A549 (cell line): ENCODE data around the gene EMSY. TPM values are rescaled to one million over a fixed set of nuclear protein-coding genes. Genes with fewer than 3 reads are reported as not detected.

Experiments used
- polyA plus RNA-seq, 4 experiments: library from polyadenylated mRNA; depleted of rRNA in 3 of 4; stranded (reverse); fragments of >200 nt; fragmentation: RNase III in 1 of 4; extraction: RNeasy Plus Mini Kit Qiagen cat#74134 plus additional on column Dnase treatment in 1 of 4; gene quantifications; 2 replicates in 3 of 4; 3 replicates in 1 of 4; pipeline ENCODE4 v1.2.3, GENCODE V29; 2011 to 2017
- small RNA-seq, 6 experiments: library from RNA; depleted of rRNA; stranded (forward); fragments of <200 nt; gene quantifications; one replicate each; pipeline ENCODE3, GENCODE V24; 2012

EMSY gene
- polyA plus RNA-seq, 2 of the 4 experiments (the other 2 are of a cell fraction) = 11.2 to 23.0 TPM

Small RNAs within 50 kb of the gene (small RNA-seq; reads per million reads assigned to genes)
- gene AP001189.2 (0 reads per million in 6 experiments), gene RF00019 (0 reads per million in 6 experiments)

Other genes with a start within 250 kb of the EMSY start
- 0.57 and 0.78 TPM in 2 replicates for gene WNT11, start 238.5 kb upstream of the EMSY start, polyA plus RNA-seq (2011; rRNA removed)
- gene WNT11, start 238.5 kb upstream of the EMSY start, polyA plus RNA-seq (2017; fragmentation: RNase III; extraction: RNeasy Plus Mini Kit Qiagen cat#74134 plus additional on column Dnase treatment) = 0.36 to 0.76 TPM (median 0.42 TPM) in 3 replicates
- gene THAP12, start 63.9 kb upstream of the EMSY start, polyA plus RNA-seq (2011; rRNA removed) = 67.2 and 82.4 TPM in 2 replicates
- gene THAP12, start 63.9 kb upstream of the EMSY start, polyA plus RNA-seq (2017; fragmentation: RNase III; extraction: RNeasy Plus Mini Kit Qiagen cat#74134 plus additional on column Dnase treatment) = 34.6 to 40.0 TPM (median 36.8 TPM) in 3 replicates
- 2.9 and 3.6 TPM in 2 replicates for gene GVQW3, start 63.7 kb upstream of the EMSY start, polyA plus RNA-seq (2011; rRNA removed)
- gene GVQW3, start 63.7 kb upstream of the EMSY start, polyA plus RNA-seq (2017; fragmentation: RNase III; extraction: RNeasy Plus Mini Kit Qiagen cat#74134 plus additional on column Dnase treatment) = 2.9 to 4.0 TPM (median 3.8 TPM) in 3 replicates
- gene LRRC32, start 225.7 kb downstream of the EMSY start, polyA plus RNA-seq (2011; rRNA removed) = 0.62 and 1.0 TPM in 2 replicates
- 0.08 to 0.25 TPM (median 0.16 TPM) in 3 replicates for gene LRRC32, start 225.7 kb downstream of the EMSY start, polyA plus RNA-seq (2017; fragmentation: RNase III; extraction: RNeasy Plus Mini Kit Qiagen cat#74134 plus additional on column Dnase treatment)